Mesendoderm (in vitro differentiated cells): Measurements from ENCODE around the gene REXO4.

Experiments used
- DNase-seq: peaks from one replicate; pipeline ENCODE4 v3.0.0; 2013
- H2AK5ac ChIP-seq: 2 replicates; pipeline ENCODE4 v1.6.1; 2013; ENCODE audit warnings: low read length, inconsistent platforms
- H2BK120ac ChIP-seq: 2 replicates; pipeline ENCODE4 v1.6.1; 2013; ENCODE audit warnings: low read depth, mild to moderate bottlenecking, low read length, moderate library complexity, mixed read lengths
- H2BK15ac ChIP-seq: replicated peaks from 2 replicates; pipeline ENCODE4 v1.6.1; 2013; ENCODE audit warnings: low read depth, mild to moderate bottlenecking, moderate library complexity
- H2BK5ac ChIP-seq: 2 replicates; pipeline ENCODE4 v1.6.1; 2013; ENCODE audit warnings: low read length, inconsistent platforms
- H3K18ac ChIP-seq: 2 replicates; pipeline ENCODE4 v1.6.1; 2013; ENCODE audit warnings: mild to moderate bottlenecking, low read length, mixed read lengths
- H3K23ac ChIP-seq: one replicate; pipeline ENCODE4 v1.6.1; 2013; ENCODE audit warnings: low read length
- H3K27ac ChIP-seq: 2 replicates; pipeline ENCODE4 v1.5.1; 2013; ENCODE audit warnings: low read depth, mild to moderate bottlenecking, inconsistent platforms, low read length, moderate library complexity
- H3K27me3 ChIP-seq: 2 replicates; pipeline ENCODE4 v1.6.1; 2013; ENCODE audit warnings: low read length, control low read depth, mild to moderate bottlenecking, inconsistent platforms; ENCODE audit not compliant: insufficient read depth, poor library complexity
- H3K36me3 ChIP-seq: 2 replicates; pipeline ENCODE4 v1.6.1; 2013; ENCODE audit warnings: low read length, inconsistent platforms; ENCODE audit not compliant: control insufficient read depth, insufficient read depth
- H3K4ac ChIP-seq: one replicate; pipeline ENCODE4 v1.6.1; 2013; ENCODE audit warnings: low read depth, mild to moderate bottlenecking, low read length, moderate library complexity
- H3K4me1 ChIP-seq: 2 replicates; pipeline ENCODE4 v1.6.1; 2013; ENCODE audit warnings: low read depth, low read length, inconsistent platforms; ENCODE audit not compliant: control insufficient read depth
- H3K4me2 ChIP-seq: 2 replicates; pipeline ENCODE4 v1.6.1; 2013; ENCODE audit warnings: low read length
- H3K4me3 ChIP-seq: 2 replicates; pipeline ENCODE4 v1.5.1; 2013; ENCODE audit warnings: mild to moderate bottlenecking, low read length
- H3K56ac ChIP-seq: one replicate; pipeline ENCODE4 v1.6.1; 2013; ENCODE audit warnings: low read length
- H3K79me1 ChIP-seq: 2 replicates; pipeline ENCODE4 v1.6.1; 2013; ENCODE audit warnings: low read length, inconsistent platforms
- H3K79me2 ChIP-seq: 2 replicates; pipeline ENCODE4 v1.6.1; 2013; ENCODE audit warnings: mild to moderate bottlenecking, low read length; ENCODE audit not compliant: control insufficient read depth, insufficient read depth
- H3K9ac ChIP-seq: 2 replicates; pipeline ENCODE4 v1.6.1; 2013; ENCODE audit warnings: low read length, inconsistent platforms
- H4K5ac ChIP-seq: one replicate; pipeline ENCODE4 v1.6.1; 2013; ENCODE audit warnings: low read length
- H4K8ac ChIP-seq: one replicate; pipeline ENCODE4 v1.6.1; 2013; ENCODE audit warnings: low read depth, mild to moderate bottlenecking, control low read depth, low read length, moderate library complexity
- WGBS: extraction: QIAGEN DNeasy Blood & Tissue Kit; methylation state at CpG from one replicate; pipeline ENCODE4 v1.1.7; 2013; ENCODE audit warnings: low lambda C conversion rate, missing lambda C conversion rate; ENCODE audit not compliant: insufficient coverage; ENCODE audit errors: extremely low coverage; 5-methylcytosine and 5-hydroxymethylcytosine counted together

REXO4 gene

GRCh38 chr9:133357656-133358055 is 60.2 kb downstream of the REXO4 start:
- Histone ChIP-seq H3K56ac (peak overlapping the region; percentile 38), H2BK15ac (no peak overlapping the region), H3K23ac (no peak overlapping the region), H4K5ac (no peak overlapping the region), H2BK120ac (no peak overlapping the region), H2BK5ac (no peak overlapping the region), H3K36me3 (peaks cover 12% of the 10 kb centered on the region), H3K18ac (no peak overlapping the region), H3K27me3 (no peaks in the 10 kb centered on the region), H3K9ac (peak overlapping the region; percentile 88), H3K4me2 (no peak overlapping the region), H3K4me3 (no peak overlapping the region), H3K4ac (no peak overlapping the region), H4K8ac (no peak overlapping the region), H3K27ac (no peak overlapping the region), H2AK5ac (no peak overlapping the region), H3K79me2 (peaks cover 7% of the 10 kb centered on the region), H3K79me1 (peaks cover 16% of the 10 kb centered on the region), H3K4me1 (peaks cover 2% of the 10 kb centered on the region)
- DNase-seq = no peak
- no CpG with 5 or more reads among the region's 14 CpGs for WGBS

GRCh38 chr9:133356391-133357091 is 61.3 kb downstream of the REXO4 start, which contains the start of the genes SURF1 and SURF2:
SURF1 (minus strand) TSS chr9:133356487; CDS start chr9:133356453, 34 bp downstream.
SURF2 (plus strand) TSS chr9:133356550; CDS start chr9:133356593, 43 bp downstream.
- Histone ChIP-seq H3K79me1 (peaks cover 15% of the 10 kb centered on the region), H3K4me1 (peaks cover 2% of the 10 kb centered on the region), H2BK120ac (no peak within 1 kb of the TSS), H3K18ac (peak within 1 kb of the TSS; percentile 72), H3K79me2 (peaks cover 7% of the 10 kb centered on the region), H3K56ac (peak within 1 kb of the TSS; percentile 98), H3K4me3 (peak within 1 kb of the TSS; percentile 94), H3K4me2 (peak within 1 kb of the TSS; percentile 81), H3K4ac (no peak within 1 kb of the TSS), H2BK5ac (no peak within 1 kb of the TSS), H3K23ac (no peak within 1 kb of the TSS), H2AK5ac (peak within 1 kb of the TSS; percentile 43), H3K36me3 (peaks cover 15% of the 10 kb centered on the region), H3K9ac (peak within 1 kb of the TSS; percentile 88), H3K27me3 (no peaks in the 10 kb centered on the region), H3K27ac (no peak within 1 kb of the TSS), H2BK15ac (no peak within 1 kb of the TSS), H4K5ac (no peak within 1 kb of the TSS), H4K8ac (no peak within 1 kb of the TSS)
- WGBS = no CpG with 5 or more reads among the region's 78 CpGs
- peak; percentile 88 for DNase-seq
